Gastrocnemius medialis (tissue), 4 donors: Measurements from ENCODE around the gene C22orf23. TPM values are rescaled to one million over a fixed set of nuclear protein-coding genes. Genes with fewer than 3 reads are reported as not detected.
A peak's percentile ranks its signal among the peaks of the same experiment; 100 is the strongest.

Experiments
- ATAC-seq, 2 donors: fragments of 150-250 bp; one replicate each; pipeline ENCODE4 v1.9.1; 2016
- DNase-seq, 2 donors: peaks; one replicate each; pipeline ENCODE4 v3.0.0-alpha.2; 2019
- H3K27ac ChIP-seq, 4 donors: fragments of 200-600 bp; sonication (generic); 1 replicate in 1 of 4; 2 replicates in 3 of 4; pipeline ENCODE4 v1.5.1; 2016 to 2018; ENCODE audit warnings: mild to moderate bottlenecking in 2 of 4, moderate library complexity in 1 of 4
- H3K27me3 ChIP-seq, 3 donors: fragments of 200-600 bp; sonication (generic) in 2 of 3; 1 replicate in 1 of 3; 2 replicates in 2 of 3; pipeline versions ENCODE4 v1.5.1 to v1.6.0; 2016 to 2019; ENCODE audit warnings: mild to moderate bottlenecking in 1 of 3, moderate library complexity in 1 of 3
- H3K36me3 ChIP-seq, 2 donors: fragments of 200-600 bp; sonication (generic) in 1 of 2; one replicate each; pipeline ENCODE4 v1.5.1; 2017 to 2018
- H3K4me1 ChIP-seq, 2 donors: fragments of 200-600 bp; sonication (generic) in 1 of 2; one replicate each; pipeline ENCODE4 v1.5.1; 2016 to 2017; ENCODE audit warnings: mild to moderate bottlenecking in 2 of 2
- H3K4me3 ChIP-seq, 4 donors: fragments of 200-600 bp; sonication (generic) in 3 of 4; 1 replicate in 1 of 4; 2 replicates in 3 of 4; pipeline ENCODE4 v1.5.1; 2016 to 2019; ENCODE audit warnings: mild to moderate bottlenecking in 2 of 4
- H3K9me3 ChIP-seq, 3 donors: fragments of 200-600 bp; sonication (generic) in 2 of 3; 1 replicate in 1 of 3; 2 replicates in 2 of 3; pipeline ENCODE4 v1.5.1; 2016 to 2019
- CTCF ChIP-seq, 5 experiments: fragments of 450-650 bp in 3 of 5; fragments of 200-600 bp in 2 of 5; sonication (generic) in 2 of 5; IDR thresholded peaks in 4 of 5; conservative IDR thresholded peaks in 1 of 5; 1 replicate in 4 of 5; 2 replicates in 1 of 5; pipeline ENCODE4 v1.5.1; 2016 to 2019; ENCODE audit warnings: antibody characterized with exemption in 5 of 5, mild to moderate bottlenecking in 3 of 5, moderate library complexity in 3 of 5
- POLR2A ChIP-seq, 2 donors: fragments of 450-650 bp; IDR thresholded peaks; one replicate each; pipeline ENCODE4 v1.6.1; 2017; ENCODE audit warnings: antibody characterized with exemption in 2 of 2, mild to moderate bottlenecking in 2 of 2, moderate library complexity in 2 of 2
- in situ Hi-C, 4 donors: fragments of 200-750 bp; cut with MboI; loops; one replicate each; pipeline versions ENCODE4 v1.15.0 to v1.8.0; 2017; ENCODE audit warnings: low sequenced_read_pairs in 4 of 4
- intact Hi-C: fragments of 100-400 bp; cut with DNase I; formaldehyde crosslinking; loops from one replicate; pipeline ENCODE4 v1.15.1; 2023; ENCODE audit warnings: low total_unique reads
- total RNA-seq, 4 donors: library from RNA; depleted of rRNA; stranded (reverse); fragments of >200 nt; gene quantifications; one replicate each; pipeline versions ENCODE4 v1.1.0 to v1.2.3, GENCODE V29; 2016

The C22orf23 gene
- total RNA-seq, 4 donors from 2014 or later, result 0.20 to 1.1 (median 0.35) TPM; not detected in 1

GRCh38 chr22:37996515-37997246 is 43.3 kb upstream of the C22orf23 start:
- in situ Hi-C loops (no loop called here), intact Hi-C loops (no loop called here)
- no peaks in the 10 kb centered on the region for H3K9me3 ChIP-seq
- H3K4me1 ChIP-seq, result peaks cover 22 to 35% of the 10 kb centered on the region in 2 donors
- DNase-seq (no peak), ATAC-seq (no peak)
- peak overlapping the region in 1 of 4 donors; percentile 10 for H3K27ac ChIP-seq
- H3K36me3 ChIP-seq, result no peaks in the 10 kb centered on the region
- no peak for TF ChIP-seq POLR2A (IDR thresholded peaks at IDR 0.05)
- TF ChIP-seq CTCF (IDR thresholded peaks at IDR 0.05 in 4 of 5, conservative IDR thresholded peaks at IDR 0.05 in 1 of 5), result no peak
- H3K4me3 ChIP-seq, result no peak overlapping the region
- H3K27me3 ChIP-seq, result no peaks in the 10 kb centered on the region

- no peaks in the 10 kb centered on the region for H3K36me3 ChIP-seq
- no peak overlapping the region for H3K27ac ChIP-seq
- H3K4me3 ChIP-seq, result no peak overlapping the region
- no peak for TF ChIP-seq CTCF (IDR thresholded peaks at IDR 0.05 in 4 of 5, conservative IDR thresholded peaks at IDR 0.05 in 1 of 5)
- no peak for TF ChIP-seq POLR2A (IDR thresholded peaks at IDR 0.05)
- no peaks in the 10 kb centered on the region for H3K27me3 ChIP-seq
- no peak for ATAC-seq
- DNase-seq, result no peak
- H3K4me1 ChIP-seq, result peaks cover 22 to 29% of the 10 kb centered on the region in 2 donors
- no peaks in the 10 kb centered on the region for H3K9me3 ChIP-seq
- intact Hi-C loops (no loop called here), in situ Hi-C loops (no loop called here)
Measured at GRCh38 chr22:37996079-37996478, 42.7 kb upstream of the C22orf23 start.

- Histone ChIP-seq H3K4me1 (peaks cover 18 to 22% of the 10 kb centered on the region in 2 donors), H3K27me3 (no peaks in the 10 kb centered on the region), H3K4me3 (no peak overlapping the region), H3K27ac (no peak overlapping the region), H3K9me3 (no peaks in the 10 kb centered on the region), H3K36me3 (no peaks in the 10 kb centered on the region)
- intact Hi-C loops, result no loop called here
- TF ChIP-seq CTCF (IDR thresholded peaks at IDR 0.05 in 4 of 5, conservative IDR thresholded peaks at IDR 0.05 in 1 of 5), result no peak
- ATAC-seq (no peak), DNase-seq (no peak)
- in situ Hi-C loops, result no loop called here
Measured at GRCh38 chr22:37995460-37995859, 42.1 kb upstream of the C22orf23 start.

GRCh38 chr22:37994982-37995381 is 41.6 kb upstream of the C22orf23 start:
- ATAC-seq (no peak), DNase-seq (no peak)
- no peaks in the 10 kb centered on the region for H3K9me3 ChIP-seq
- H3K4me3 ChIP-seq, result no peak overlapping the region
- H3K36me3 ChIP-seq, result no peaks in the 10 kb centered on the region
- peaks cover 13 to 18% of the 10 kb centered on the region in 2 donors for H3K4me1 ChIP-seq
- in situ Hi-C loops (no loop called here), intact Hi-C loops (no loop called here)
- TF ChIP-seq POLR2A (IDR thresholded peaks at IDR 0.05) (no peak), CTCF (IDR thresholded peaks at IDR 0.05 in 4 of 5, conservative IDR thresholded peaks at IDR 0.05 in 1 of 5) (no peak)
- no peaks in the 10 kb centered on the region for H3K27me3 ChIP-seq
- H3K27ac ChIP-seq, result no peak overlapping the region

- DNase-seq (no peak), ATAC-seq (no peak)
- in situ Hi-C loops (no loop called here), intact Hi-C loops (no loop called here)
- no peak for TF ChIP-seq POLR2A (IDR thresholded peaks at IDR 0.05)
- TF ChIP-seq CTCF (IDR thresholded peaks at IDR 0.05 in 4 of 5, conservative IDR thresholded peaks at IDR 0.05 in 1 of 5), result no peak
- H3K9me3 ChIP-seq, result no peaks in the 10 kb centered on the region
- no peaks in the 10 kb centered on the region for H3K36me3 ChIP-seq
- no peak overlapping the region for H3K4me3 ChIP-seq
- H3K4me1 ChIP-seq, result peaks cover 3 to 8% of the 10 kb centered on the region in 2 donors
- no peaks in the 10 kb centered on the region for H3K27me3 ChIP-seq
- no peak overlapping the region for H3K27ac ChIP-seq
Measured at GRCh38 chr22:37994049-37994448, 40.6 kb upstream of the C22orf23 start.
